Left ventricle myocardium inferior (tissue), 1 donor: ENCODE results near the gene IQCK. TPM values are rescaled to one million over a fixed set of nuclear protein-coding genes. Genes with fewer than 3 reads are reported as not detected.

ENCODE experiments used
- DNase-seq: peaks from one replicate; pipeline ENCODE4 v3.0.0-alpha.2; 2020
- H3K27ac ChIP-seq: fragments of 200-600 bp; replicated peaks from 2 replicates; pipeline ENCODE4 v1.8.0; 2021
- H3K27me3 ChIP-seq: fragments of 200-600 bp; 2 replicates; pipeline ENCODE4 v1.8.0; 2021; ENCODE audit warnings: low read depth
- H3K36me3 ChIP-seq: fragments of 200-600 bp; 2 replicates; pipeline ENCODE4 v1.8.0; 2021
- H3K4me1 ChIP-seq: fragments of 200-600 bp; 2 replicates; pipeline ENCODE4 v1.8.0; 2021
- H3K4me3 ChIP-seq: fragments of 200-600 bp; 2 replicates; pipeline ENCODE4 v1.8.0; 2021; ENCODE audit warnings: mild to moderate bottlenecking, moderate library complexity
- H3K9me3 ChIP-seq: fragments of 200-600 bp; replicated peaks from 2 replicates; pipeline ENCODE4 v1.8.0; 2021
- CTCF ChIP-seq: fragments of 200-600 bp; IDR thresholded peaks from 2 replicates; pipeline ENCODE4 v1.8.0; 2021; ENCODE audit warnings: antibody characterized with exemption, mild to moderate bottlenecking, borderline replicate concordance
- intact Hi-C: fragments of 100-400 bp; cut with micrococcal nuclease; formaldehyde crosslinking; loops from one replicate; pipeline ENCODE4 v1.11.0; 2022
- total RNA-seq: library from RNA; stranded (reverse); fragmentation: NEBNext Ultra II Directional; extraction: Animal tissue kit (Norgen Biotek cat#: 25700); gene quantifications from one replicate; pipeline ENCODE4 v1.2.1, GENCODE V29; 2021
- donor health status: DM: no; HTN: yes; CAD: no; lungs with severe emphysema.

The IQCK gene
- total RNA-seq, 1 donor from 2014 or later: 6.0 TPM

GRCh38 chr16:19748389-19749168 is 30.5 kb downstream of the IQCK start:
- peak overlapping the region; percentile 87 for H3K27ac ChIP-seq
- no peaks in the 10 kb centered on the region for H3K9me3 ChIP-seq
- peaks cover 66% of the 10 kb centered on the region for H3K4me1 ChIP-seq
- H3K36me3 ChIP-seq: no peaks in the 10 kb centered on the region
- DNase-seq: no peak
- no peaks in the 10 kb centered on the region for H3K27me3 ChIP-seq
- no peak overlapping the region for H3K4me3 ChIP-seq
- no peak for TF ChIP-seq CTCF
- intact Hi-C loops: no loop called here

- intact Hi-C loops: no loop called here
These were observed 31.6 kb downstream of the IQCK start for GRCh38 chr16:19749571-19750080.

GRCh38 chr16:19751478-19752385 is 33.7 kb downstream of the IQCK start:
- intact Hi-C loops: no loop called here
- Histone ChIP-seq H3K4me1 (peaks cover 79% of the 10 kb centered on the region), H3K36me3 (no peaks in the 10 kb centered on the region), H3K9me3 (no peaks in the 10 kb centered on the region), H3K4me3 (no peak overlapping the region), H3K27me3 (no peaks in the 10 kb centered on the region), H3K27ac (peak overlapping the region; percentile 87)
- DNase-seq: no peak
- TF ChIP-seq CTCF: no peak

More at GRCh38 chr16:19749571-19750080, 31.6 kb downstream of the IQCK start:
- H3K27me3 ChIP-seq: no peaks in the 10 kb centered on the region
- H3K4me3 ChIP-seq: no peak overlapping the region
- H3K4me1 ChIP-seq: peaks cover 73% of the 10 kb centered on the region
- no peak for DNase-seq
- no peaks in the 10 kb centered on the region for H3K36me3 ChIP-seq
- no peak for TF ChIP-seq CTCF
- peak overlapping the region; percentile 87 for H3K27ac ChIP-seq
- no peaks in the 10 kb centered on the region for H3K9me3 ChIP-seq

GRCh38 chr16:19753815-19754643 is 36.0 kb downstream of the IQCK start:
- Histone ChIP-seq H3K4me3 (no peak overlapping the region), H3K36me3 (no peaks in the 10 kb centered on the region), H3K27ac (peak overlapping the region; percentile 87), H3K27me3 (no peaks in the 10 kb centered on the region), H3K4me1 (peaks cover 72% of the 10 kb centered on the region), H3K9me3 (no peaks in the 10 kb centered on the region)
- no peak for TF ChIP-seq CTCF
- intact Hi-C loops: no loop called here
- DNase-seq: no peak

- peak overlapping the region; percentile 87 for H3K27ac ChIP-seq
- peaks cover 66% of the 10 kb centered on the region for H3K4me1 ChIP-seq
- TF ChIP-seq CTCF: no peak
- intact Hi-C loops: no loop called here
- H3K27me3 ChIP-seq: no peaks in the 10 kb centered on the region
- H3K9me3 ChIP-seq: no peaks in the 10 kb centered on the region
- no peak for DNase-seq
- H3K4me3 ChIP-seq: no peak overlapping the region
- no peaks in the 10 kb centered on the region for H3K36me3 ChIP-seq
These were observed 36.6 kb downstream of the IQCK start for GRCh38 chr16:19754644-19755036.
